SK-N-SH (cell line): Measurements from ENCODE around the gene RSRC1. TPM values are rescaled to one million over a fixed set of nuclear protein-coding genes. Genes with fewer than 3 reads are reported as not detected.

Experiments used
- CTCF ChIA-PET: fragments of 300-600, 350-600 bp; formaldehyde crosslinking; extraction: SDS; loops from one replicate; lab custom pipeline; 2021; lab: Yijun Ruan, JAX
- POLR2A ChIA-PET: fragments of 350-600 bp; sonication (Branson Sonifier 250); formaldehyde crosslinking; extraction: SDS; loops from one replicate; lab custom pipeline; 2020; ENCODE audit warnings: antibody characterized with exemption, inconsistent platforms; lab: Yijun Ruan, JAX
- DNase-seq: peaks from one replicate; pipeline ENCODE4 v3.0.0; 2012
- H2AFZ ChIP-seq: fragments of 200-600 bp; sonication (generic); 2 replicates; pipeline ENCODE4 v1.8.1; 2016; ENCODE audit warnings: antibody characterized with exemption, mild to moderate bottlenecking, low read depth
- H3F3A ChIP-seq: fragments of 200-600 bp; sonication (generic); replicated peaks from 2 replicates; pipeline ENCODE3; 2016; ENCODE audit warnings: antibody characterized with exemption, mild to moderate bottlenecking; ENCODE audit not compliant: insufficient read depth
- H3K27ac ChIP-seq, 2 experiments: fragments of 200-500 bp in 1 of 2; fragments of 200-600 bp in 1 of 2; sonication (Bioruptor generic) in 1 of 2; sonication (generic), shearing (Covaris generic) in 1 of 2; 2 replicates each; pipeline versions ENCODE4 v1.5.1 to v1.6.1; 2014 to 2016; ENCODE audit warnings: low read depth in 2 of 2, inconsistent platforms in 1 of 2, low read length in 1 of 2, mild to moderate bottlenecking in 1 of 2, mixed read lengths in 1 of 2
- H3K27me3 ChIP-seq: fragments of 200-600 bp; sonication (generic), shearing (Covaris generic); 2 replicates; pipeline ENCODE4 v1.6.1; 2016; ENCODE audit warnings: mixed run types; ENCODE audit not compliant: insufficient read depth
- H3K36me3 ChIP-seq, 2 experiments: fragments of 200-500 bp in 1 of 2; fragments of 200-600 bp in 1 of 2; sonication (Bioruptor generic) in 1 of 2; sonication (generic) in 1 of 2; replicated peaks in 1 of 2; 2 replicates each; pipeline versions ENCODE3 to v1.5.1; 2014 to 2016; ENCODE audit warnings: low read length in 1 of 2, mild to moderate bottlenecking in 1 of 2; ENCODE audit not compliant: insufficient read depth in 2 of 2, control insufficient read depth in 1 of 2
- H3K4me1 ChIP-seq, 2 experiments: fragments of 200-500 bp in 1 of 2; fragments of 200-600 bp in 1 of 2; sonication (Bioruptor generic) in 1 of 2; sonication (generic), shearing (Covaris generic) in 1 of 2; 2 replicates each; pipeline versions ENCODE4 v1.5.1 to v1.6.1; 2014 to 2016; ENCODE audit warnings: low read depth in 1 of 2, low read length in 1 of 2, mixed run types in 1 of 2; ENCODE audit not compliant: insufficient read depth in 2 of 2, control insufficient read depth in 1 of 2
- H3K4me2 ChIP-seq: fragments of 200-600 bp; sonication (generic), shearing (Covaris generic); 2 replicates; pipeline ENCODE4 v1.6.1; 2017; ENCODE audit warnings: mixed run types
- H3K4me3 ChIP-seq, 2 experiments: fragments of 200-500 bp in 1 of 2; fragments of 200-600 bp in 1 of 2; sonication (Bioruptor generic) in 1 of 2; sonication (generic), shearing (Covaris generic) in 1 of 2; 2 replicates each; pipeline versions ENCODE4 v1.5.1 to v1.8.1; 2014 to 2016; ENCODE audit warnings: low read depth in 2 of 2, inconsistent platforms in 1 of 2, low read length in 1 of 2, mild to moderate bottlenecking in 1 of 2, mixed read lengths in 1 of 2, moderate library complexity in 1 of 2
- H3K79me2 ChIP-seq: fragments of 200-600 bp; sonication (generic); 2 replicates; pipeline ENCODE4 v1.8.1; 2017; ENCODE audit warnings: mild to moderate bottlenecking; ENCODE audit not compliant: insufficient read depth
- H3K9ac ChIP-seq: fragments of 200-600 bp; sonication (generic); 2 replicates; pipeline ENCODE4 v1.6.1; 2017; ENCODE audit warnings: mixed run types
- H3K9me2 ChIP-seq: fragments of 200-600 bp; sonication (generic); 2 replicates; pipeline ENCODE4 v1.6.1; 2017; ENCODE audit warnings: mixed run types
- H3K9me3 ChIP-seq: fragments of 200-600 bp; sonication (generic); 2 replicates; pipeline ENCODE4 v1.6.1; 2017; ENCODE audit warnings: mixed run types, mild to moderate bottlenecking, moderate library complexity
- H4K20me1 ChIP-seq: fragments of 200-600 bp; sonication (generic); 2 replicates; pipeline ENCODE4 v1.6.1; 2017; ENCODE audit warnings: mild to moderate bottlenecking, mixed run types; ENCODE audit not compliant: insufficient read depth
- ELF1 ChIP-seq: IDR thresholded peaks from 2 replicates; pipeline ENCODE4 v1.4.0; 2012
- EP300 ChIP-seq, 2 experiments: IDR thresholded peaks; 2 replicates each; pipeline versions ENCODE4 v1.4.0 to v1.6.1; 2012; ENCODE audit warnings: borderline replicate concordance in 1 of 2, low read depth in 1 of 2, low read length in 1 of 2
- EZH2phosphoT487 ChIP-seq: fragments of 200-600 bp; sonication (generic); IDR thresholded peaks from 2 replicates; pipeline ENCODE4 v1.6.1; 2017; ENCODE audit warnings: low read depth, mixed run types, mild to moderate bottlenecking, antibody characterized with exemption, moderate library complexity, borderline replicate concordance
- FOSL2 ChIP-seq: IDR thresholded peaks from 2 replicates; pipeline ENCODE4 v1.4.0; 2012; ENCODE audit warnings: low read depth, mild to moderate bottlenecking, moderate library complexity, borderline replicate concordance
- FOXJ3 ChIP-seq: sonication (generic); formaldehyde crosslinking; IDR thresholded peaks from 2 replicates; pipeline ENCODE4 v1.5.1; 2020; ENCODE audit warnings: mild to moderate bottlenecking, missing genetic modification reagents
- FOXM1 ChIP-seq: IDR thresholded peaks from 2 replicates; pipeline ENCODE4 v1.4.0; 2012; ENCODE audit warnings: low read depth, mild to moderate bottlenecking
- GABPA ChIP-seq: IDR thresholded peaks from 2 replicates; pipeline ENCODE4 v1.4.0; 2012; ENCODE audit warnings: low read depth, mild to moderate bottlenecking
- GATA2 ChIP-seq: sonication (generic); formaldehyde crosslinking; IDR thresholded peaks from 2 replicates; pipeline ENCODE4 v1.5.0; 2020; ENCODE audit warnings: mild to moderate bottlenecking, missing genetic modification reagents
- IRF3 ChIP-seq: fragments of 150-350 bp; IDR thresholded peaks from 2 replicates; pipeline ENCODE4 v1.6.1; 2016; ENCODE audit warnings: mild to moderate bottlenecking, low read depth, low read length
- JUND ChIP-seq: IDR thresholded peaks from 2 replicates; pipeline ENCODE4 v1.4.0; 2012
- MAX ChIP-seq: IDR thresholded peaks from 2 replicates; pipeline ENCODE4 v1.4.0; 2012; ENCODE audit warnings: low read depth
- MEF2A ChIP-seq: IDR thresholded peaks from 2 replicates; pipeline ENCODE4 v1.4.0; 2012; ENCODE audit warnings: low read depth, borderline replicate concordance
- MXI1 ChIP-seq: IDR thresholded peaks from 2 replicates; pipeline ENCODE4 v1.6.1; 2012; ENCODE audit warnings: mild to moderate bottlenecking, low read depth, low read length, improper control_type of control experiment
- NFIC ChIP-seq: IDR thresholded peaks from 2 replicates; pipeline ENCODE4 v1.4.0; 2012; ENCODE audit warnings: borderline replicate concordance
- NRF1 ChIP-seq: IDR thresholded peaks from 2 replicates; pipeline ENCODE4 v1.6.1; 2012; ENCODE audit warnings: low read depth, mild to moderate bottlenecking, low read length
- RAD21 ChIP-seq: IDR thresholded peaks from 2 replicates; pipeline ENCODE4 v1.6.1; 2012; ENCODE audit warnings: mild to moderate bottlenecking, low read length
- RCOR1 ChIP-seq: fragments of 150-350 bp; IDR thresholded peaks from 2 replicates; pipeline ENCODE4 v1.6.1; 2017; ENCODE audit warnings: antibody characterized with exemption, low read length
- REST ChIP-seq: IDR thresholded peaks from 2 replicates; pipeline ENCODE4 v1.6.1; 2012; ENCODE audit warnings: mild to moderate bottlenecking, low read depth, low read length, moderate library complexity
- RFX5 ChIP-seq: IDR thresholded peaks from 2 replicates; pipeline ENCODE4 v1.6.1; 2012; ENCODE audit warnings: mild to moderate bottlenecking, improper control_type of control experiment, low read length
- RXRA ChIP-seq: IDR thresholded peaks from 2 replicates; pipeline ENCODE4 v1.4.0; 2012; ENCODE audit warnings: low read depth, mild to moderate bottlenecking, borderline replicate concordance
- SMC3 ChIP-seq: IDR thresholded peaks from 2 replicates; pipeline ENCODE4 v1.6.1; 2012; ENCODE audit warnings: low read depth, low read length, improper control_type of control experiment
- TAF1 ChIP-seq: IDR thresholded peaks from 2 replicates; pipeline ENCODE4 v1.6.1; 2012; ENCODE audit warnings: low read depth, mild to moderate bottlenecking, low read length, moderate library complexity, borderline replicate concordance
- ZBTB33 ChIP-seq: IDR thresholded peaks from 2 replicates; pipeline ENCODE4 v1.4.0; 2012; ENCODE audit warnings: low read depth, borderline replicate concordance
- WGBS: methylation state at CpG from one replicate; pipeline ENCODE4 v1.1.6; 2017; ENCODE audit warnings: low lambda C conversion rate; 5-methylcytosine and 5-hydroxymethylcytosine counted together
- polyA plus RNA-seq, 3 experiments: library from polyadenylated mRNA; depleted of rRNA; stranded (reverse); fragments of >200 nt; gene quantifications; 2 replicates each; pipeline ENCODE4 v1.2.3, GENCODE V29; 2012

Gene RSRC1
- polyA plus RNA-seq, 1 of the 3 experiments (the other 2 are of a cell fraction) = 4.5 TPM

- POLR2A ChIA-PET = no interaction called here
- CTCF ChIA-PET = no interaction called here
- H3K4me3 ChIP-seq = no peak overlapping the region
- no peak for DNase-seq
- no peak overlapping the region for H3K4me2 ChIP-seq
- no peak for TF ChIP-seq NRF1
- no peak for TF ChIP-seq RXRA
- TF ChIP-seq NFIC = no peak
- no peak for TF ChIP-seq MEF2A
- no peak for TF ChIP-seq TAF1
- no peak for TF ChIP-seq GABPA
- TF ChIP-seq FOXJ3 = no peak
- TF ChIP-seq EP300 (IDR thresholded peaks at IDR 0.05; ENCODE audit: borderline replicate concordance in 1 of 2, low read depth in 1 of 2, low read length in 1 of 2) = no peak
- no peak for TF ChIP-seq FOXM1
- TF ChIP-seq ELF1 = no peak
- no peak for TF ChIP-seq GATA2 (CRISPR knock-in tag)
- no peak for TF ChIP-seq REST
- TF ChIP-seq MAX = no peak
- no peak for TF ChIP-seq EZH2phosphoT487
- WGBS = 79% methylated on average over 2 of the region's 2 CpGs
- no peaks in the 10 kb centered on the region for H3K9me2 ChIP-seq
- no peaks in the 10 kb centered on the region for H4K20me1 ChIP-seq
- no peaks in the 10 kb centered on the region for H3K9me3 ChIP-seq
- peaks cover 3% of the 10 kb centered on the region for H3F3A ChIP-seq
- peaks cover 27% of the 10 kb centered on the region; the same call in 1 of the 2 replicates for H3K79me2 ChIP-seq
- H3K27me3 ChIP-seq = no peaks in the 10 kb centered on the region
- no peak overlapping the region for H2AFZ ChIP-seq
- no peak overlapping the region for H3K9ac ChIP-seq
- no peaks in the 10 kb centered on the region for H3K4me1 ChIP-seq
- peaks cover 0 to under 1% of the 10 kb centered on the region in 2 experiments for H3K36me3 ChIP-seq
- no peak overlapping the region for H3K27ac ChIP-seq
These were observed 38.3 kb downstream of the RSRC1 start for GRCh38 chr3:158148218-158148617.

GRCh38 chr3:158152186-158152585 is 42.3 kb downstream of the RSRC1 start:
- Histone ChIP-seq H3K9me3 (no peaks in the 10 kb centered on the region), H3K9me2 (no peaks in the 10 kb centered on the region), H3K79me2 (peaks cover 23% of the 10 kb centered on the region; the same call in 1 of the 2 replicates), H3K9ac (no peak overlapping the region), H2AFZ (no peak overlapping the region), H3K27me3 (no peaks in the 10 kb centered on the region), H3K4me3 (no peak overlapping the region), H3K27ac (no peak overlapping the region), H4K20me1 (no peaks in the 10 kb centered on the region), H3K4me2 (no peak overlapping the region), H3F3A (peaks cover 3% of the 10 kb centered on the region), H3K4me1 (no peaks in the 10 kb centered on the region), H3K36me3 (peaks cover 2 to 21% of the 10 kb centered on the region in 2 experiments)
- ChIA-PET CTCF (interaction anchor here (1.3 kb wide), 1 partner anchor 12 kb away, joined by 3 read pairs; no protein-coding TSS in a partner anchor), POLR2A (no interaction called here)
- WGBS = 86% methylated on average over 2 of the region's 2 CpGs
- DNase-seq = no peak
- no peak for TF ChIP-seq RAD21
- TF ChIP-seq MXI1 = no peak
- TF ChIP-seq EP300 (IDR thresholded peaks at IDR 0.05; ENCODE audit: borderline replicate concordance in 1 of 2, low read depth in 1 of 2, low read length in 1 of 2) = no peak
- TF ChIP-seq MAX = no peak
- TF ChIP-seq ZBTB33 = no peak
- no peak for TF ChIP-seq ELF1
- TF ChIP-seq FOSL2 = no peak
- TF ChIP-seq RFX5 = no peak
- TF ChIP-seq NFIC = no peak
- no peak for TF ChIP-seq SMC3
- TF ChIP-seq RCOR1 = no peak
- TF ChIP-seq MEF2A = no peak
- TF ChIP-seq IRF3 = no peak
- no peak for TF ChIP-seq JUND
